Measurements from ENCODE around the gene ST6GALNAC3.
"Not testable (repeated sequence)": the region's sequence is repeated elsewhere in the genome, so short reads cannot be mapped to it uniquely, and the experiment has no call there.

The ST6GALNAC3 gene

DNA sequence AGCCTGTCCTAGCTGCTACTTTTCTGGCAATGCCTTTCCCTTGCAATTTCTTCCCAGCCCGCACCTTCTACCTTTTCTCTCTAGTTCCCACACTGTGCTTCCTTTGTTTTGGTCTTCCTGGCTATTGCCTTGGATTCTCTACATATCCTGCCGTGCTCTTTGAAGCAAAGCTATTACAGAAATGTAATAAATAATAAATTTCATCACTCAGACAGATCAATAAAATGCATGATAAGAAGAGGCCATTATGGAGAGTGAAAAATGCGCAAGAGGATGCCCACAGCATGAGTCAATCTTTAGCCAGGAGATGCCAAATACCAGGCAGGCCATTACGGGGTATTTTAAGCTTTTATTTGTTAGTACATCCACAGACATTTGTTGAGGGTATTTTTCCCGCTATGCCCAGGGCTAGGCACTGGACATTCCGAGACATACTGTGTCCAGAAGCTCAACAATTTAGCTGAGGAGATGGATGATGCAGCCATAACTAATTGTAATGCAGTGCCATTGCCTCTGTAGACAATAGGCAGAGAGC is 163.6 kb downstream of the ST6GALNAC3 start:
- DNase-seq (ENCODE audit: extremely low read depth in 1 of 2, low read depth in 1 of 2), result no peak

DNA sequence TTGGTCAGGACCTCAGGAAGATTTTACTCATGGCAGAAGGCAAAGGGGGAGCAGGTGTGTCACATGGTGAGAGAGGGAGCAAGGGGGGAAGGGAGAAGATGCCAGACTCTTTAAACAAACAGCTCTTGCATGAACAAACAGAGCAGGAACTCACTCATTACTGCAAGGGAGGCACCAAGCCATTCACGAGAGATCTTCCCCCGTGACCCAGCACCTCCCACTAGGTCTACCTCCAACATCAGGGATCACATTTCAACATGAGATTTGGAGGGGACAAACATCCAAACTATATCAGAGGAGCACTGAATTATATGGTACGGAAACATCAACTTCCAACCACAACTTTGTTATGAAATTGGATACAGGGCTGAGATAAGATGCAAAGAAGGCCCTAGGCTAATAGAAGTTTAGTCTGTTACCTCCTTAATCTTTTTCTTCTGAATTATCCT is 164.9 kb downstream of the ST6GALNAC3 start:
- no peak for DNase-seq (ENCODE audit: extremely low read depth in 1 of 2, low read depth in 1 of 2)

DNA sequence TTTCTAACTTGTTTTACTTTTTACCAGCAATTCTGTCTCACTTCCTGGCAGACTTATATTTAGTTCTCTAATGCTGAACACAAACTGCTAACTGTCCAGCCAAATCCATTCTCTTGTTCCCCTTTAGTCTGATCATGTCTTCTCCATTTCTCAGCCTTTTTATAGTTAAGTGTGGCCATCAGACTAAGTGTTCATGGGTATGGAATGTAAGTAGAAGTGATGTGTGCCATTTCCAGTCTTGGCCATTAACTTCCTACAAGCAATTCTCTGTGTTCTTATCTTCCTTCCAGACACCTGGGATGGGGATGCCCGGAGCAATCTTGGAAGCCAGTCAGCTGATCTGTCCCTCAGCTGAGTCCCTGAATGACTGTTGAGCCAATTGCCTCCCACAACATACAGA is 165.8 kb downstream of the ST6GALNAC3 start:
- DNase-seq (ENCODE audit: extremely low read depth in 1 of 2, low read depth in 1 of 2), result no peak

- DNase-seq (ENCODE audit: extremely low read depth in 1 of 2, low read depth in 1 of 2), result not testable (repeated sequence)
Measured at GRCh38 chr1:76242587-76242986, 168.0 kb downstream of the ST6GALNAC3 start.

- no peak for DNase-seq (ENCODE audit: extremely low read depth in 1 of 2, low read depth in 1 of 2)
Measured at GRCh38 chr1:76247261-76247852, 172.8 kb downstream of the ST6GALNAC3 start.

DNA sequence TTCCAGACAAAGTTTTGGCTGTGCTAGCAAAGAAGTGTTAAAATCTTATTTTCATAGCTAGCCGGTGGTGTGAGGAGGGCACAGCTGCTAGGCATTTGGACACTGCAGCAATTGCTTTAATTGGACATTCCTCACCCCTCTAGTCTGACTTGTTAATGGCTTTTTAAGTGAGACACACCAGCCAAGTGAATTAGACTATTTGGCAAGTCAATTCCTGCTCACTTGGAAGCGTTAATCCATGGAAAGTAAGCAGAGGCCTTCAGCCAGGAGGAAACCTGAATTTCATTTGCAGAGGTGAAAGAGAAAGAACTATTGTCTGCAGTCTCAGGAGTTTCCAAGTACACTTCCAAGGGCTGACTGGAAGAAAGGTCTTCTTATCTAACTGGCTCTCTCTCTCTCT is 175.7 kb downstream of the ST6GALNAC3 start:
- no peak for DNase-seq (ENCODE audit: extremely low read depth in 1 of 2, low read depth in 1 of 2)

DNA sequence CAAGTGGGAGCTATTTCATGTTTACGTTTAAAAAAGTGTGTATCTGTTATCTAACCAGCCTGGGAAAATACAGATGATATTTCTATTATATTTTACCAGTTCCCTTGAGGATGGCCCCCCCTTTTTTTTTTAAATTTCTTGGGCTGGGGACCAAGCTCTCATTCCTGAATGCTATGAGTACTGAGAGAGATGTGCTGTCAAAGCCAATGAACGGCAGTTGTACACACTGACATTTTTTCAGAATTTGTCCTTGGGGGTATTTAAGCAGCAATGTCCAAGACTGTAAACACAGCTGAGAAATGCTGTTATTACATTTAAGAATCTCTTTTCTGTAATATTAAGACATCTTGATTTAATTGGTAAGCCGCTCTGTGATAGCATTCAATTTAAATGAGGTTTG is 177.9 kb downstream of the ST6GALNAC3 start:
- no peak for DNase-seq (ENCODE audit: extremely low read depth in 1 of 2, low read depth in 1 of 2)

GRCh38 chr1:76254104-76255030 is 179.8 kb downstream of the ST6GALNAC3 start:
- no peak for DNase-seq (ENCODE audit: extremely low read depth in 1 of 2, low read depth in 1 of 2)

- no peak for DNase-seq (ENCODE audit: extremely low read depth in 1 of 2, low read depth in 1 of 2)
Measured at GRCh38 chr1:76256289-76257223, 182.0 kb downstream of the ST6GALNAC3 start.

GRCh38 chr1:76257823-76258222 is 183.3 kb downstream of the ST6GALNAC3 start:
- DNase-seq (ENCODE audit: extremely low read depth in 1 of 2, low read depth in 1 of 2), result no peak

GRCh38 chr1:76259270-76259669 is 184.7 kb downstream of the ST6GALNAC3 start:
- no peak for DNase-seq (ENCODE audit: extremely low read depth in 1 of 2, low read depth in 1 of 2)

- DNase-seq (ENCODE audit: extremely low read depth in 1 of 2, low read depth in 1 of 2), result no peak
Measured at GRCh38 chr1:76260279-76260678, 185.7 kb downstream of the ST6GALNAC3 start.

DNA sequence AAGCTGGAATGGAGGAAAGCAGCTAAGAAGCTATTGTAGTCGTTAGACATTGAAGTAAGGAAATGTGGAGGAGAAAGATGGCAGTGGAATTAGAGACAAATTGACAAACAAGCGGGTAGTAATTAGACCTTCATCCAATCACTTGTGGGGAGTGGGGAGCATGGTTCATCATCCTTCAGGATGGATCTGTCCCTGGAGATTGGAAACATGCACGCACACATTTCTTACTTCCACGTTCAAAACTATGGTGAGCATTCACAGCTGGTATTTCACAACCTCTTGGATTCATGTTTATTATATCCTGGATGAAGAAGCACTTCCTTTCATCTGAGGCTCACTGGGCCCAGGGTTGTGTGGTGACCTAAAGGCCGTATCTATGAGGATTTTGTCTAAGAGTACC is 188.1 kb downstream of the ST6GALNAC3 start:
- no peak for DNase-seq (ENCODE audit: extremely low read depth in 1 of 2, low read depth in 1 of 2)

- DNase-seq (ENCODE audit: extremely low read depth in 1 of 2, low read depth in 1 of 2), result no peak
Measured at GRCh38 chr1:76264642-76265041, 190.1 kb downstream of the ST6GALNAC3 start.

DNA sequence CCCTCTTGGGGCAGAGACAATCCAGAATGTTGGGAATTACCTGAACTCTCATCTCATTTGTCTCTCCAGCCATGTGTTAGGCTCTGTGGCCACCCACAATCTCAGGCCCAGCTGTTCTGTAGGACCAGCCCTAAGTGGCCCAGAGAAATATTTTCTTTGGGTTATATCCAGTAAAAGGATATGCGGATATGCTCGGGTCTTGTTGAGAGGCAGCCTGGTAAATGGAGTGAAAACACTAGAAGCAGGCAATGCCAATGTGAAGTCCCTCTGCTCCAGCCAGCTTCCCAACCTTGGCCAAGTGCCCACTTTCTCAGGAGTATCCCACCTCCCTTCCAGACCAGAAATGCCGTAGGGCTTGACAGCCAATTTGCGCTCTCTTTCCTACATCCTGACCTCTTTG is 192.2 kb downstream of the ST6GALNAC3 start:
- no peak for DNase-seq (ENCODE audit: extremely low read depth in 1 of 2, low read depth in 1 of 2)

- DNase-seq (ENCODE audit: extremely low read depth in 1 of 2, low read depth in 1 of 2), result no peak
Measured at GRCh38 chr1:76267631-76268030, 193.1 kb downstream of the ST6GALNAC3 start.

GRCh38 chr1:76268341-76268740 is 193.8 kb downstream of the ST6GALNAC3 start:
- DNase-seq (ENCODE audit: extremely low read depth in 1 of 2, low read depth in 1 of 2), result no peak

DNA sequence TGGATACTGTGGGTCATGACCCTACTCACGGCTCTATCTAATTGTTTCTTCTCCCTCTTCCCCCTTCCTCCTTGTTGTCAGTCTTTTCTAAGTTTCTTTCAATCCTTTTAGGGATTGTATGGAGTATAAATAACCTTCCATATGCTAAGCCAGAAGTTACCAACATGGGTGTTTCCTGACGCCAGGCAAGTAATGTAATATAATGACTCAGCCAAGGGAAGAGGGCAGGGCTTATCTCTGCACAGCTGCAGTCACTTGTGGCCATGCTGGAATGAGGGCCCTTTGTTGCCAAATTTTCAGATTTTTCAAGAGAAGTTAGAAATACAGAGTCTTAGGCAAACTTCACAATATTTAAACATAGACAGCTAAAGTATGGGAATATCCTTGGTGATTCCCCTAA is 194.6 kb downstream of the ST6GALNAC3 start:
- no peak for DNase-seq (ENCODE audit: extremely low read depth in 1 of 2, low read depth in 1 of 2)

DNA sequence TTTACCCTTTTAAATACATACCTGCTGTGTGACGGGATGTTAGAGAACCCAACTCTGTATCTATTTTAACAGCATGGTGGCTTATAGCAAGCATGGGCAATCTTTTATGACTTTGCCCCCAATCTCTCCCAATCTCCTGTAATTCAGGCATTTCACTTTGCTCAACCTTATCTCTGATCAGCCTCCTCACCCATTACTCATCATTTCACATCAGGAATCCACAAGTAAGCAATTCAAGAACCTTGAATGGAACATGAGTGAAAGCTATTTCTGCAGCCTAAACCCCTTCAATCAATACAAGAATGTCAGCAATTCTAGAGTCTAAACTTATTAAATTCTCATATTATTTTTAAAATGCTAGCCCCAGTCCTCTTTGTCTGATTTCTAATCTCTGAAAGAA is 199.8 kb downstream of the ST6GALNAC3 start:
- no peak for DNase-seq (ENCODE audit: extremely low read depth in 1 of 2, low read depth in 1 of 2)

GRCh38 chr1:76274718-76275117 is 200.2 kb downstream of the ST6GALNAC3 start:
- no peak for DNase-seq (ENCODE audit: extremely low read depth in 1 of 2, low read depth in 1 of 2)

GRCh38 chr1:76278711-76279100 is 204.2 kb downstream of the ST6GALNAC3 start:
- DNase-seq (ENCODE audit: extremely low read depth in 1 of 2, low read depth in 1 of 2), result no peak
